Keratinocyte (primary cell): ENCODE results near the gene VTI1A. TPM values are rescaled to one million over a fixed set of nuclear protein-coding genes. Genes with fewer than 3 reads are reported as not detected.

Experiments
- DNase-seq: peaks from one replicate; pipeline ENCODE4 v3.0.0-alpha.2; 2011; ENCODE audit warnings: low read depth, missing footprints, low spot score
- FAIRE-seq: peaks from 2 replicates; lab custom pipeline; 2011; peaks lifted over from hg19 to GRCh38; lab: Jason Lieb, UNC
- H2AFZ ChIP-seq: 2 replicates; pipeline ENCODE4 v1.6.0; 2012; ENCODE audit warnings: low read length, control low read depth, inconsistent platforms; ENCODE audit not compliant: control insufficient read depth
- H3K27ac ChIP-seq: 2 replicates; pipeline ENCODE4 v1.5.1; 2011; ENCODE audit warnings: low read length; ENCODE audit not compliant: control insufficient read depth, insufficient read depth
- H3K27me3 ChIP-seq: 3 replicates; pipeline ENCODE4 v1.6.0; 2011; ENCODE audit warnings: low read length; ENCODE audit not compliant: control insufficient read depth, insufficient read depth; ENCODE audit errors: extremely low read depth
- H3K36me3 ChIP-seq, 2 experiments: 2 replicates in 1 of 2; 3 replicates in 1 of 2; pipeline ENCODE4 v1.5.1; 2011; ENCODE audit warnings: low read length in 2 of 2, mild to moderate bottlenecking in 1 of 2; ENCODE audit not compliant: control insufficient read depth in 2 of 2, insufficient read depth in 2 of 2; ENCODE audit errors: extremely low read depth in 1 of 2
- H3K4me1 ChIP-seq: 3 replicates; pipeline ENCODE4 v1.5.1; 2011; ENCODE audit warnings: low read length; ENCODE audit not compliant: control insufficient read depth, insufficient read depth; ENCODE audit errors: extremely low read depth
- H3K4me2 ChIP-seq: 3 replicates; pipeline ENCODE4 v1.6.0; 2011; ENCODE audit warnings: low read depth, low read length; ENCODE audit not compliant: control insufficient read depth, insufficient read depth; ENCODE audit errors: extremely low read depth
- H3K4me3 ChIP-seq, 3 experiments: fragments of 200-600 bp in 1 of 3; sonication (generic) in 1 of 3; 2 replicates in 2 of 3; 3 replicates in 1 of 3; pipeline ENCODE4 v1.5.1; 2011 to 2016; ENCODE audit warnings: low read length in 3 of 3, mild to moderate bottlenecking in 3 of 3, control low read depth in 2 of 3, inconsistent platforms in 1 of 3, low read depth in 1 of 3, mixed read lengths in 1 of 3, mixed run types in 1 of 3, moderate library complexity in 1 of 3; ENCODE audit not compliant: control insufficient read depth in 2 of 3, insufficient read depth in 2 of 3; ENCODE audit errors: extremely low read depth in 1 of 3
- H3K79me2 ChIP-seq: 2 replicates; pipeline ENCODE4 v1.6.0; 2012; ENCODE audit warnings: low read length; ENCODE audit not compliant: control insufficient read depth, insufficient read depth
- H3K9ac ChIP-seq: 3 replicates; pipeline ENCODE4 v1.6.0; 2011; ENCODE audit warnings: low read length; ENCODE audit not compliant: control insufficient read depth, insufficient read depth; ENCODE audit errors: extremely low read depth
- H3K9me1 ChIP-seq: 3 replicates; pipeline ENCODE4 v1.6.0; 2011; ENCODE audit warnings: low read length; ENCODE audit not compliant: control insufficient read depth, insufficient read depth; ENCODE audit errors: extremely low read depth
- H3K9me3 ChIP-seq: 2 replicates; pipeline ENCODE4 v1.5.1; 2012; ENCODE audit warnings: low read depth, low read length; ENCODE audit not compliant: control insufficient read depth
- H4K20me1 ChIP-seq: 3 replicates; pipeline ENCODE4 v1.6.0; 2011; ENCODE audit warnings: low read length; ENCODE audit not compliant: control insufficient read depth, insufficient read depth; ENCODE audit errors: extremely low read depth
- EZH2 ChIP-seq: IDR thresholded peaks from one replicate; pipeline ENCODE4 v1.6.1; 2012; ENCODE audit warnings: inconsistent platforms, mild to moderate bottlenecking, low read length, moderate library complexity
- dilution Hi-C: fragments of 300-500 bp; cut with MboI; formaldehyde crosslinking; loops from one replicate; pipeline ENCODE4 v1.7.0; 2020; ENCODE audit warnings: low sequenced_read_pairs; ENCODE audit not compliant: extremely low pct_ligation_motif_present
- polyA plus RNA-seq, 5 experiments: library from polyadenylated mRNA; depleted of rRNA in 3 of 5; stranded (reverse) in 3 of 5; stranded (forward) in 1 of 5; unstranded in 1 of 5; fragments of >200 nt; gene quantifications; 1 replicate in 1 of 5; 2 replicates in 3 of 5; 3 replicates in 1 of 5; pipeline versions ENCODE4 v1.2.1 to v1.2.3, GENCODE V29; 2011 to 2012; ENCODE audit warnings: missing spikeins in 2 of 5, low read depth in 1 of 5, low replicate concordance in 1 of 5
- TF ChIP-seq, protein P1 (sequence below), 3 experiments: IDR thresholded peaks in 1 of 3; conservative IDR thresholded peaks in 1 of 3; optimal IDR thresholded peaks in 1 of 3; 2 replicates in 2 of 3; 3 replicates in 1 of 3; pipeline versions ENCODE3 to v1.5.1; 2011; ENCODE audit warnings: low read length in 3 of 3, mild to moderate bottlenecking in 3 of 3, moderate library complexity in 2 of 3, control low read depth in 1 of 3, inconsistent platforms in 1 of 3; ENCODE audit not compliant: insufficient read depth in 2 of 3; ENCODE audit errors: extremely low read depth in 1 of 3

The VTI1A gene
- polyA plus RNA-seq, 1 donor (not counting 4 experiments of a cell fraction or from before 2014, with no cell fraction given) = 18.5 TPM

DNA sequence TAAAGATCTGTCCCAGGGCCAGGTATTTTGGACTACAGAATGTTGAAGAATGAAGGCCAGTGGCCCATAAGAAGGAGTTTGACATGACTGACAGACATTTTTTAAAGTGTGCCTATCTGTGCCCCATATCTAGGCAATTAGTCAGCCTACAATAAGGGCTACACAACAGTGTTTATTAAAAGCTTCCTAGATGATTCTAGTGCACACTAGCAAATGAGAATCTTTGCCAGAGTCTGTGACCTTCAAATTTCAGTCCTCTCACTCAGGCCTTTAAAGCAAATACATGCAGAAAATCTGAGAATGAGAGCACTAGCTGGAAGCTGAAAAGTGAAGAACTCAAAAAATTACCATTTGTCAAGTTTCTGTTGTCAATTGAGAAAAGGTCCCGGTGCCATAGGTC is 208.7 kb downstream of the VTI1A start:
- no peak for FAIRE-seq
- H3K4me2 ChIP-seq = no peak overlapping the region

DNA sequence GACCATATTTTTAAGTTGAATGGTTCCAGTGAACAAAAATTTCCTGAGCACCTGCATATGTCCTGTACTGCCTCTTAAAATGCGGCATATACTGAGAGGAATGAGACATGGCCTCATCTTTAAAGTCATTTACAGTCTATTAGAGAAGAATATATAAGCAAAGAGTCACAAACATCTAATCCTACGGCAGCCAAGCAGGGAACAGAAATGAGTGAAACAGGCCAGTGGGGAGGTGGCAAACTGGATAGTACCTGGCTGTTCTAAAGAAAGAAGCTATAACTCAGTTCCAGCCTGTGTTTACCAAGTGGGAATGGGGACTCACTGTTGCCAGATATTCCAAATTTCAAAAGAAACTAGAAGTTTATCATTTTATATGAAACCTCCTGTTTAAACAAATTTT is 211.4 kb downstream of the VTI1A start:
- Histone ChIP-seq H3K4me2 (no peak overlapping the region), H3K4me3 (no peak overlapping the region), H4K20me1 (no peaks in the 10 kb centered on the region), H2AFZ (no peak overlapping the region), H3K9me1 (no peaks in the 10 kb centered on the region), H3K9me3 (no peaks in the 10 kb centered on the region), H3K27me3 (no peaks in the 10 kb centered on the region), H3K27ac (no peak overlapping the region), H3K9ac (no peak overlapping the region), H3K4me1 (peaks cover 6% of the 10 kb centered on the region), H3K79me2 (no peaks in the 10 kb centered on the region), H3K36me3 (no peaks in the 10 kb centered on the region)
- DNase-seq (no peak), FAIRE-seq (no peak)
- TF ChIP-seq, protein P1, sequence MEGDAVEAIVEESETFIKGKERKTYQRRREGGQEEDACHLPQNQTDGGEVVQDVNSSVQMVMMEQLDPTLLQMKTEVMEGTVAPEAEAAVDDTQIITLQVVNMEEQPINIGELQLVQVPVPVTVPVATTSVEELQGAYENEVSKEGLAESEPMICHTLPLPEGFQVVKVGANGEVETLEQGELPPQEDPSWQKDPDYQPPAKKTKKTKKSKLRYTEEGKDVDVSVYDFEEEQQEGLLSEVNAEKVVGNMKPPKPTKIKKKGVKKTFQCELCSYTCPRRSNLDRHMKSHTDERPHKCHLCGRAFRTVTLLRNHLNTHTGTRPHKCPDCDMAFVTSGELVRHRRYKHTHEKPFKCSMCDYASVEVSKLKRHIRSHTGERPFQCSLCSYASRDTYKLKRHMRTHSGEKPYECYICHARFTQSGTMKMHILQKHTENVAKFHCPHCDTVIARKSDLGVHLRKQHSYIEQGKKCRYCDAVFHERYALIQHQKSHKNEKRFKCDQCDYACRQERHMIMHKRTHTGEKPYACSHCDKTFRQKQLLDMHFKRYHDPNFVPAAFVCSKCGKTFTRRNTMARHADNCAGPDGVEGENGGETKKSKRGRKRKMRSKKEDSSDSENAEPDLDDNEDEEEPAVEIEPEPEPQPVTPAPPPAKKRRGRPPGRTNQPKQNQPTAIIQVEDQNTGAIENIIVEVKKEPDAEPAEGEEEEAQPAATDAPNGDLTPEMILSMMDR (optimal IDR thresholded peaks at IDR 0.05 in 1 of 3, IDR thresholded peaks at IDR 0.05 in 1 of 3, conservative IDR thresholded peaks at IDR 0.05 in 1 of 3; ENCODE audit: extremely low read depth in 1 of 3, insufficient read depth in 2 of 3, low read length in 3 of 3) = no peak
- dilution Hi-C loops = no loop called here

More for the DNA sequence above, 208.7 kb downstream of the VTI1A start:
- Histone ChIP-seq H3K27ac (no peak overlapping the region), H3K36me3 (no peaks in the 10 kb centered on the region), H3K9ac (no peak overlapping the region), H3K4me3 (no peak overlapping the region), H3K79me2 (no peaks in the 10 kb centered on the region), H3K9me3 (no peaks in the 10 kb centered on the region), H4K20me1 (no peaks in the 10 kb centered on the region), H3K27me3 (no peaks in the 10 kb centered on the region), H2AFZ (no peak overlapping the region), H3K4me1 (peaks cover 3% of the 10 kb centered on the region), H3K9me1 (no peaks in the 10 kb centered on the region)
- TF ChIP-seq, protein P1 (optimal IDR thresholded peaks at IDR 0.05 in 1 of 3, IDR thresholded peaks at IDR 0.05 in 1 of 3, conservative IDR thresholded peaks at IDR 0.05 in 1 of 3; ENCODE audit: extremely low read depth in 1 of 3, insufficient read depth in 2 of 3, low read length in 3 of 3) = no peak
- no peak for TF ChIP-seq EZH2
- DNase-seq = no peak
- dilution Hi-C loops = no loop called here
